Ishikawa (cell line): Measurements from ENCODE around the gene PPP1R3C.

Source experiments
- CEBPB ChIP-seq: IDR thresholded peaks from 2 replicates; pipeline ENCODE4 v1.6.1; 2012
- CREB1 ChIP-seq: IDR thresholded peaks from 2 replicates; pipeline ENCODE4 v1.6.1; 2012; ENCODE audit warnings: low read depth
- EGR1 ChIP-seq: IDR thresholded peaks from 2 replicates; pipeline ENCODE4 v1.6.1; 2012
- EP300 ChIP-seq: IDR thresholded peaks from 2 replicates; pipeline ENCODE4 v1.6.1; 2012; ENCODE audit warnings: borderline replicate concordance
- FOXM1 ChIP-seq: IDR thresholded peaks from 2 replicates; pipeline ENCODE4 v1.6.1; 2012; ENCODE audit warnings: low read depth, borderline replicate concordance
- MAX ChIP-seq: IDR thresholded peaks from 2 replicates; pipeline ENCODE4 v1.6.1; 2012
- NFIC ChIP-seq: IDR thresholded peaks from 2 replicates; pipeline ENCODE4 v1.6.1; 2012
- RAD21 ChIP-seq: IDR thresholded peaks from 2 replicates; pipeline ENCODE4 v1.6.1; 2012; ENCODE audit warnings: low read depth
- TAF1 ChIP-seq: IDR thresholded peaks from 2 replicates; pipeline ENCODE4 v1.6.1; 2012; ENCODE audit warnings: low read depth, mild to moderate bottlenecking
- TCF12 ChIP-seq: IDR thresholded peaks from 2 replicates; pipeline ENCODE4 v1.6.1; 2012; ENCODE audit warnings: low read depth
- TEAD4 ChIP-seq: IDR thresholded peaks from 2 replicates; pipeline ENCODE4 v1.6.1; 2012
- USF1 ChIP-seq: IDR thresholded peaks from 2 replicates; pipeline ENCODE4 v1.6.1; 2012
- YY1 ChIP-seq: IDR thresholded peaks from 2 replicates; pipeline ENCODE4 v1.6.1; 2012; ENCODE audit warnings: low read depth
- ZBTB7A ChIP-seq: IDR thresholded peaks from 2 replicates; pipeline ENCODE4 v1.6.1; 2012; ENCODE audit warnings: low read depth
- TF ChIP-seq, protein P1 (sequence below): IDR thresholded peaks from 2 replicates; pipeline ENCODE4 v1.6.1; 2012; ENCODE audit warnings: low read depth, mild to moderate bottlenecking

PPP1R3C gene

GRCh38 chr10:91590142-91590903, 42.5 kb downstream of the PPP1R3C start:
- no peak for TF ChIP-seq RAD21
- TF ChIP-seq YY1 = 0 out of 2 replicates have a peak, but pooled peaks have one; percentile 25
- peak; percentile 80 for TF ChIP-seq NFIC
- TF ChIP-seq TEAD4 = no peak; the same call in 1 of the 2 replicates
- no peak for TF ChIP-seq FOXM1
- no peak for TF ChIP-seq CREB1
- no peak for TF ChIP-seq TCF12
- TF ChIP-seq TAF1 = no peak
- TF ChIP-seq MAX = peak; percentile 26; the same call in 1 of the 2 replicates
- TF ChIP-seq CEBPB = no peak
- no peak; the same call in 1 of the 2 replicates for TF ChIP-seq EP300
- no peak for TF ChIP-seq ZBTB7A
- TF ChIP-seq, protein P1, sequence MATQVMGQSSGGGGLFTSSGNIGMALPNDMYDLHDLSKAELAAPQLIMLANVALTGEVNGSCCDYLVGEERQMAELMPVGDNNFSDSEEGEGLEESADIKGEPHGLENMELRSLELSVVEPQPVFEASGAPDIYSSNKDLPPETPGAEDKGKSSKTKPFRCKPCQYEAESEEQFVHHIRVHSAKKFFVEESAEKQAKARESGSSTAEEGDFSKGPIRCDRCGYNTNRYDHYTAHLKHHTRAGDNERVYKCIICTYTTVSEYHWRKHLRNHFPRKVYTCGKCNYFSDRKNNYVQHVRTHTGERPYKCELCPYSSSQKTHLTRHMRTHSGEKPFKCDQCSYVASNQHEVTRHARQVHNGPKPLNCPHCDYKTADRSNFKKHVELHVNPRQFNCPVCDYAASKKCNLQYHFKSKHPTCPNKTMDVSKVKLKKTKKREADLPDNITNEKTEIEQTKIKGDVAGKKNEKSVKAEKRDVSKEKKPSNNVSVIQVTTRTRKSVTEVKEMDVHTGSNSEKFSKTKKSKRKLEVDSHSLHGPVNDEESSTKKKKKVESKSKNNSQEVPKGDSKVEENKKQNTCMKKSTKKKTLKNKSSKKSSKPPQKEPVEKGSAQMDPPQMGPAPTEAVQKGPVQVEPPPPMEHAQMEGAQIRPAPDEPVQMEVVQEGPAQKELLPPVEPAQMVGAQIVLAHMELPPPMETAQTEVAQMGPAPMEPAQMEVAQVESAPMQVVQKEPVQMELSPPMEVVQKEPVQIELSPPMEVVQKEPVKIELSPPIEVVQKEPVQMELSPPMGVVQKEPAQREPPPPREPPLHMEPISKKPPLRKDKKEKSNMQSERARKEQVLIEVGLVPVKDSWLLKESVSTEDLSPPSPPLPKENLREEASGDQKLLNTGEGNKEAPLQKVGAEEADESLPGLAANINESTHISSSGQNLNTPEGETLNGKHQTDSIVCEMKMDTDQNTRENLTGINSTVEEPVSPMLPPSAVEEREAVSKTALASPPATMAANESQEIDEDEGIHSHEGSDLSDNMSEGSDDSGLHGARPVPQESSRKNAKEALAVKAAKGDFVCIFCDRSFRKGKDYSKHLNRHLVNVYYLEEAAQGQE = no peak
- TF ChIP-seq EGR1 = no peak
- no peak for TF ChIP-seq USF1

GRCh38 chr10:91589658-91590035, 43.2 kb downstream of the PPP1R3C start:
- TF ChIP-seq RAD21 = no peak
- TF ChIP-seq USF1 = no peak
- TF ChIP-seq FOXM1 = no peak
- TF ChIP-seq, protein P1 = no peak
- no peak for TF ChIP-seq TCF12
- no peak for TF ChIP-seq EP300
- no peak for TF ChIP-seq ZBTB7A
- no peak for TF ChIP-seq TEAD4
- TF ChIP-seq CEBPB = no peak
- TF ChIP-seq TAF1 = no peak
- no peak for TF ChIP-seq CREB1
- no peak for TF ChIP-seq MAX
- TF ChIP-seq YY1 = no peak
- TF ChIP-seq EGR1 = no peak
- no peak for TF ChIP-seq NFIC

DNA sequence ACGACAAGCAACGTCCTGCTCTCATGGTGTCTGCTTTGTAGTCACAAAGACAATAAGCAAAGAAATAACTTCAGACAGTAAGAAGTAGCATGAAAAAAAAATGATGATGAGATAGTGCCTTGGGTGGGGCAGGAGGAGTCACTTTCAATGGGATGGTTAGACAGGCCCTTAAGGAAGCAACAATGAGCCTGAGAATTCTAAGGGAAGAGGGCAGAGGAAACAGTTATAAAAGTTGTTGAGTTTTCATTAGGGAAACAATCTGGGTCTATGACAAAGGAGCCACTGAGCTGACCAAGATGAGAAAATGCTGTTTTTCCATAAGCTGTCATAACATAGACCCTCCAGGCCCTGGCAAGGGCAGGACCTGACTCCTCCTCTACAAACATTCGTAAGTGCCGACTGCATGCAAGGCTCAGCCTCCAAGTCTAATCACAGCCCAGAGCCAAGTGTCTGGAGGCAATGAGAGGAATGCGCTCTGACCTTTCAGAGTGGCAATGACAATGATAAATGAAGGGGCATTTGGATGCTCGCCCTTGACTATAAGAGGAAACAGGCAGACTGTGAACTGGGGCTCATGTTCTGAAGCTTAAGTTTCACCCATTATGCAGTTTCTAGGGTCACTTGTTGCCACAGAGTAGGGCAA, 43.7 kb downstream of the PPP1R3C start:
- TF ChIP-seq FOXM1 (no peak), TAF1 (no peak), EGR1 (no peak), RAD21 (no peak), TEAD4 (peak; percentile 67), EP300 (peak; percentile 36; the same call in 1 of the 2 replicates)

DNA sequence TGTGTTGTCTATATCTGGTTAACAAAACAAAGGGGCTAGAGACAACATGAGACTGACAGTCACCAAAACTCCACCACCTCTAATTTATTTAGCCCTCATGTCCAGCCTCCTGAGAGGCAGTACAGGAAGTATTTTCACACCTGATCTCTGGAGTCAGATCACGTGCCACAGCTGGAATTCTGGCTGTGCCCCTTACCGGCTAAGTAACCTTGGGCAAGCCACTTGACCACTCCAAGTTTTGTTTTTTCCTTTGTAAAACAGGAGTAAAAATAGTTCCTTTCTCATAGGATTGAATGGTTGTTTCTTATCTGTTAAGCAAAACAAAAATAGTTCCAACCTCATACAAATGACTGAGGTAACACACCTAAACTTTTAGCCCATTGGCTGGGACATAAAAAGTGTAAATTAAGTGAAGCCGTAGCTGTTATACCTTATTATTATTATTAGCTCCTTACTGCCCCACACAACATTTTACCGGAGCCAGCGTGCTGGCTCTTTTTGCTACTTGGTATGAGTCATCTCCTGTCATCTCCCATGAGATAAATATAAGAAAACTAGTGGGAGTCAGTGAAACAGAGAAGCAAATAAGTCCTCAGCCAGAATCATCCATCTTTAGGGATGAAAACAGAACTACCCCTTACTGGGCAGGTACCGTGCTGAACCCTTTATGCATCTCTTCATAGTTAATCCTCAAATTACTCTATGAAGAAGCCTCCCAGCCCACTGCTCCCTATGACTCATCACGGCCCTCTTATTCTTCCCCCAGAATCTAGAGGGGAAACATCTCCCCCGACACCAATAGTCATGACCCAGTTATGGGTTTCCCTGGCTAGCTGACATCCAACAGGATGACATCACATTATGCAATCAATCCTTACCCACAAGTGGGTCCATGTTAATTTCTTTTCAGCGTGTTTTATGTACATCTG, 44.9 kb downstream of the PPP1R3C start:
- peak; percentile 54; the same call in 1 of the 2 replicates for TF ChIP-seq USF1
- TF ChIP-seq, protein P1 = no peak
